ENCODE results near the gene NCBP1.

DNA sequence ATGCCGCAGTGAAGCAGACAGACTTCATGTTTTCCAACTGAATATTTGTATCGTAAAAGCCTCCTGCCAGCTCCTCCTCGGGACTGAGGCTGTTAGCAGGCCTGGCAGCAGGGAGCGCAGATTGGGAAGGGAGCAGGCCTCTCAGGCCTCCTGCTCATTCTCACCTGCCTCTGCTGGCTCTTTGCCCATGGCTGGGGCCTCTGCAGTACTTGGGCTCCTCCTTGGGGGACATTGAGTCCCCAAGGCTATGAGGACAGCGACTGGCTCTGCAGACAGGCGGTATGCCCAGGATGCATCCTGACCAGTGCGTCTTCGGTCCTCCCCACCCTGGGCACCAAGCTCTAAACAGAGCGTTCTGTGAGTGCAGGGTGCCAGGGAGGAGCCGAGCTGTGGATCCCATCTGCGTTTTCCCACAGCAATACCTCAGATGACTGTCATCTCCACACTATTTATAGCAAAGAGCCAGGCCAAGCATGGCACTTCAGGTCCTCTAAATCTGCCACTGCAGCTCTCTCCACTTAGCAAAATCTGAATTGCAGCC is 39.2 kb upstream of the NCBP1 start:
- TF ChIP-seq ZNF274 (IDR thresholded peaks at IDR 0.05; ENCODE audit: low read depth, low read length), result no peak
- no peak for TF ChIP-seq YY1 (IDR thresholded peaks at IDR 0.05; ENCODE audit: insufficient read depth, insufficient read length)
- no peak for TF ChIP-seq SUZ12 (IDR thresholded peaks at IDR 0.05; ENCODE audit: extremely low read depth, insufficient read depth, insufficient read length)

All from NT2/D1 (cell line).